IMR-90 (cell line): ENCODE data around the gene KBTBD13. TPM values are rescaled to one million over a fixed set of nuclear protein-coding genes. Genes with fewer than 3 reads are reported as not detected.

Source experiments
- ATAC-seq: fragments of 200-7000 bp; cut with Tn5 transposase; 2 replicates; pipeline ENCODE4 v1.9.1; 2020; ENCODE audit warnings: low read depth, mild to moderate bottlenecking, moderate library complexity
- BruUV-seq: library from RNA; stranded (reverse); fragments of 400-500 nt; replicated peaks from 2 replicates; lab custom pipeline; 2021; lab: Mats Ljungman, UMichigan
- CTCF ChIA-PET: fragments of 300-600 bp; formaldehyde crosslinking; extraction: SDS; loops from one replicate; lab custom pipeline; 2021; ENCODE audit warnings: antibody characterized with exemption; lab: Yijun Ruan, JAX
- POLR2A ChIA-PET: fragments of 300-600 bp; sonication (Branson Sonifier 250); formaldehyde crosslinking; loops from one replicate; lab custom pipeline; 2022; ENCODE audit warnings: antibody characterized with exemption; ENCODE audit not compliant: unreplicated experiment; lab: Charles Lee
- DNase-seq: peaks from one replicate; pipeline ENCODE4 v3.0.0; 2013
- H2AFZ ChIP-seq: replicated peaks from 2 replicates; pipeline ENCODE3; 2013; ENCODE audit warnings: low read length, mild to moderate bottlenecking; ENCODE audit not compliant: poor library complexity
- H2AK5ac ChIP-seq: 2 replicates; pipeline ENCODE4 v1.6.1; 2013; ENCODE audit warnings: low read depth, low read length, inconsistent platforms
- H2AK9ac ChIP-seq: replicated peaks from 2 replicates; pipeline ENCODE3; 2013; ENCODE audit warnings: mild to moderate bottlenecking, low read depth, low read length, moderate library complexity; ENCODE audit not compliant: poor library complexity
- H2BK120ac ChIP-seq: 2 replicates; pipeline ENCODE4 v1.6.1; 2013; ENCODE audit warnings: low read depth, low read length, inconsistent platforms
- H2BK15ac ChIP-seq: 3 replicates; pipeline ENCODE4 v1.6.1; 2013; ENCODE audit warnings: low read depth, low read length, inconsistent platforms
- H2BK20ac ChIP-seq: 2 replicates; pipeline ENCODE4 v1.6.1; 2013; ENCODE audit warnings: low read depth, mild to moderate bottlenecking, inconsistent platforms, low read length, moderate library complexity
- H2BK5ac ChIP-seq: 2 replicates; pipeline ENCODE4 v1.6.1; 2013; ENCODE audit warnings: mild to moderate bottlenecking, low read depth, low read length, inconsistent platforms; ENCODE audit not compliant: poor library complexity, severe bottlenecking
- H3K14ac ChIP-seq: replicated peaks from 2 replicates; pipeline ENCODE4 v1.6.1; 2013; ENCODE audit warnings: low read depth, low read length, inconsistent platforms
- H3K18ac ChIP-seq: 2 replicates; pipeline ENCODE4 v1.6.1; 2013; ENCODE audit warnings: low read depth, low read length, control low read depth
- H3K23ac ChIP-seq: 2 replicates; pipeline ENCODE4 v1.6.1; 2013; ENCODE audit warnings: low read depth, low read length, inconsistent platforms
- H3K27ac ChIP-seq: 2 replicates; pipeline ENCODE4 v1.5.1; 2013; ENCODE audit warnings: mild to moderate bottlenecking, control low read depth, low read length; ENCODE audit not compliant: insufficient read depth
- H3K27me3 ChIP-seq: 2 replicates; pipeline ENCODE4 v1.6.1; 2013; ENCODE audit warnings: low read length; ENCODE audit not compliant: control insufficient read depth, insufficient read depth
- H3K36me3 ChIP-seq: 2 replicates; pipeline ENCODE4 v1.6.1; 2013; ENCODE audit warnings: low read length, mixed read lengths; ENCODE audit not compliant: control insufficient read depth, insufficient read depth
- H3K4ac ChIP-seq: 2 replicates; pipeline ENCODE4 v1.6.1; 2013; ENCODE audit warnings: low read depth, low read length, inconsistent platforms
- H3K4me1 ChIP-seq: 2 replicates; pipeline ENCODE4 v1.6.1; 2013; ENCODE audit warnings: low read length, mixed read lengths; ENCODE audit not compliant: control insufficient read depth, insufficient read depth
- H3K4me2 ChIP-seq: 2 replicates; pipeline ENCODE4 v1.6.1; 2013; ENCODE audit warnings: low read depth, mild to moderate bottlenecking, control low read depth, low read length, moderate library complexity
- H3K4me3 ChIP-seq: 2 replicates; pipeline ENCODE4 v1.5.1; 2013; ENCODE audit warnings: low read depth, mild to moderate bottlenecking, control low read depth, low read length, moderate library complexity; ENCODE audit not compliant: insufficient read depth
- H3K56ac ChIP-seq: 2 replicates; pipeline ENCODE4 v1.6.1; 2013; ENCODE audit warnings: low read length, inconsistent platforms; ENCODE audit not compliant: insufficient read depth; ENCODE audit errors: extremely low read depth
- H3K79me1 ChIP-seq, 2 experiments: 2 replicates each; pipeline ENCODE4 v1.6.1; 2013; ENCODE audit warnings: low read length in 2 of 2, inconsistent platforms in 1 of 2, low read depth in 1 of 2
- H3K9ac ChIP-seq: 2 replicates; pipeline ENCODE4 v1.6.1; 2013; ENCODE audit warnings: low read depth, low read length, control low read depth
- H3K9me1 ChIP-seq: 2 replicates; pipeline ENCODE4 v1.6.1; 2013; ENCODE audit warnings: low read length, inconsistent platforms; ENCODE audit not compliant: insufficient read depth
- H3K9me3 ChIP-seq: 2 replicates; pipeline ENCODE4 v1.6.1; 2013; ENCODE audit warnings: low read length; ENCODE audit not compliant: control insufficient read depth, insufficient read depth
- H4K20me1 ChIP-seq: 2 replicates; pipeline ENCODE4 v1.6.1; 2013; ENCODE audit warnings: low read length, inconsistent platforms; ENCODE audit not compliant: insufficient read depth
- H4K5ac ChIP-seq: 2 replicates; pipeline ENCODE4 v1.6.1; 2013; ENCODE audit warnings: mild to moderate bottlenecking, low read depth, low read length, control low read depth
- H4K8ac ChIP-seq, 2 experiments: 2 replicates each; pipeline ENCODE4 v1.6.1; 2013; ENCODE audit warnings: low read depth in 2 of 2, low read length in 2 of 2, control low read depth in 1 of 2, inconsistent platforms in 1 of 2
- H4K91ac ChIP-seq: 2 replicates; pipeline ENCODE4 v1.6.1; 2013; ENCODE audit warnings: low read depth, low read length, inconsistent platforms; ENCODE audit not compliant: insufficient read depth
- CEBPB ChIP-seq: IDR thresholded peaks from 2 replicates; pipeline ENCODE4 v1.6.1; 2012; ENCODE audit warnings: low read depth, low read length, improper control_type of control experiment
- ELK1 ChIP-seq: fragments of 150-350 bp; IDR thresholded peaks from 2 replicates; pipeline ENCODE4 v1.6.1; 2016; ENCODE audit warnings: low read depth, mild to moderate bottlenecking, low read length, moderate library complexity, borderline replicate concordance
- FOS ChIP-seq: fragments of 150-350 bp; IDR thresholded peaks from 2 replicates; pipeline ENCODE4 v1.6.1; 2016; ENCODE audit warnings: low read depth, low read length
- MXI1 ChIP-seq: IDR thresholded peaks from 2 replicates; pipeline ENCODE4 v1.6.1; 2012; ENCODE audit warnings: low read depth, mild to moderate bottlenecking, low read length, moderate library complexity, borderline replicate concordance
- NFE2L2 ChIP-seq: fragments of 150-350 bp; IDR thresholded peaks from 2 replicates; pipeline ENCODE4 v1.6.1; 2016; ENCODE audit warnings: low read depth, mild to moderate bottlenecking, low read length
- POLR2A ChIP-seq: IDR thresholded peaks from 2 replicates; pipeline ENCODE4 v1.6.1; 2012; ENCODE audit warnings: mild to moderate bottlenecking, low read depth, low read length
- RAD21 ChIP-seq: IDR thresholded peaks from 2 replicates; pipeline ENCODE4 v1.6.1; 2012; ENCODE audit warnings: low read length, improper control_type of control experiment
- SMC3 ChIP-seq: fragments of 150-350 bp; IDR thresholded peaks from 2 replicates; pipeline ENCODE4 v1.6.1; 2016; ENCODE audit warnings: low read depth, mild to moderate bottlenecking, antibody characterized with exemption, low read length, moderate library complexity
- WGBS, 2 experiments: methylation state at CpG; one replicate each; pipeline versions ENCODE4 v1.1.5 to v1.1.7; 2013; ENCODE audit warnings: missing lambda C conversion rate in 2 of 2; ENCODE audit not compliant: insufficient read length in 1 of 2; ENCODE audit errors: extremely low coverage in 2 of 2; 5-methylcytosine and 5-hydroxymethylcytosine counted together
- dilution Hi-C: fragments of 300-500 bp; cut with HindIII; formaldehyde crosslinking; loops from one replicate; pipeline ENCODE4 v1.14.3; 2018; ENCODE audit warnings: low sequenced_read_pairs; ENCODE audit not compliant: unreplicated experiment
- in situ Hi-C: fragments of 300-500 bp; cut with MboI; formaldehyde crosslinking; loops from 3 replicates; pipeline ENCODE4 v1.14.3; 2019; ENCODE audit warnings: low sequenced_read_pairs, inconsistent platforms, mixed read lengths
- intact Hi-C: fragments of 100-400 bp; cut with micrococcal nuclease; formaldehyde crosslinking; loops from 2 replicates; pipeline ENCODE4 v1.10.0; 2022
- polyA plus RNA-seq, 3 experiments: library from polyadenylated mRNA; depleted of rRNA; stranded (reverse); fragments of >200 nt; gene quantifications; 2 replicates each; pipeline ENCODE4 v1.2.3, GENCODE V29; 2012; ENCODE audit warnings: low replicate concordance in 1 of 3
- total RNA-seq: library from RNA; depleted of rRNA; stranded (reverse); fragments of >200 nt; gene quantifications from 2 replicates; pipeline ENCODE4 v1.2.3, GENCODE V29; 2012

Gene KBTBD13
- total and polyA plus RNA-seq, 2 of the 4 experiments (the other 2 are of a cell fraction), result not detected

- in situ Hi-C loops, result loop anchor here (10.0 kb wide), 2 partner anchors 47 to 237 kb away; no protein-coding TSS in a partner anchor
- ATAC-seq (no peak), DNase-seq (no peak)
- Histone ChIP-seq H2BK120ac (no peak overlapping the region), H3K14ac (no peak overlapping the region), H3K56ac (no peak overlapping the region), H2BK20ac (no peak overlapping the region), H3K27ac (no peak overlapping the region), H3K4me1 (peaks cover 3% of the 10 kb centered on the region; the same call in 1 of the 2 replicates), H3K9me3 (no peaks in the 10 kb centered on the region), H3K23ac (no peak overlapping the region), H2AFZ (no peak overlapping the region), H3K4ac (no peak overlapping the region), H3K4me2 (no peak overlapping the region), H4K5ac (no peak overlapping the region), H2BK15ac (no peak overlapping the region), H3K9me1 (peaks cover 2% of the 10 kb centered on the region; the same call in 1 of the 2 replicates), H2AK9ac (no peak overlapping the region), H2BK5ac (no peak overlapping the region), H4K91ac (no peak overlapping the region), H2AK5ac (no peak overlapping the region), H3K36me3 (no peaks in the 10 kb centered on the region), H3K79me1 (no peaks in the 10 kb centered on the region), H3K18ac (no peak overlapping the region), H3K9ac (no peak overlapping the region), H3K27me3 (no peaks in the 10 kb centered on the region), H4K20me1 (no peaks in the 10 kb centered on the region), H4K8ac (no peak overlapping the region), H3K4me3 (no peak overlapping the region)
- dilution Hi-C loops, result no loop called here
- no TSS peak for BruUV-seq
- ChIA-PET CTCF (no interaction called here), POLR2A (no interaction called here)
- intact Hi-C loops, result loop anchor here (10.0 kb wide), 1 partner anchor 237 kb away; no protein-coding TSS in a partner anchor
- TF ChIP-seq SMC3, result no peak
- TF ChIP-seq FOS, result no peak
- TF ChIP-seq CEBPB, result no peak
- TF ChIP-seq RAD21, result no peak
- TF ChIP-seq ELK1, result no peak
- no peak for TF ChIP-seq MXI1
- no peak for TF ChIP-seq POLR2A
- TF ChIP-seq NFE2L2, result no peak
- no CpG with 5 or more reads among the region's 1 CpG for WGBS, 2 experiments
These were observed 39.2 kb upstream of the KBTBD13 start for GRCh38 chr15:65037309-65037708.
